NCI-H187 treated with DMSO at 0.1 percent for 48 hours (cell line): ENCODE measurements around the gene FBN1.

Experiments
- DNase-seq: peaks from one replicate; lab custom pipeline; 2025; lab: John Stamatoyannopoulos, UW

FBN1 gene

GRCh38 chr15:48622237-48622636 is 23.3 kb downstream of the FBN1 start:
- no peak for DNase-seq

GRCh38 chr15:48619446-48619845 is 26.1 kb downstream of the FBN1 start:
- no peak for DNase-seq

- DNase-seq, result no peak
Measured at GRCh38 chr15:48617619-48618018, 27.9 kb downstream of the FBN1 start.

GRCh38 chr15:48616216-48616615 is 29.3 kb downstream of the FBN1 start:
- no peak for DNase-seq

DNA sequence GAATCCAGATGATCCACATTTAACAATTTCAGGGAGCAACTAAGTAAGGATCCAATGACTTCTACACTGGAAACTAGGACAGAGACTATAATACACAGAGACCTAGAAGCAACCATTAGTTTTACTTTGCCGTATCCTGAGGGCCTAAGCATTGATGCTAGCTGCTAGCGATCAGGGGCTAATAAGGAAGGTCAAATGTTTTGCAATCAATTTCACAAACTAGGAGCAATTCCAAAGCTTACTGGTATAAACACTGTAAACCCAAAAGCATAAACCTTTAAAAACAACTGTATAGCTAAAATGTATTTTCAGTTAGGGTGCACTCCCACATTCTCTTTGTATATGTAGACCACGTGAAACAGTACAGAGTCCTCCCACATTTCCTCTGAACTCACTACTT is 31.5 kb downstream of the FBN1 start:
- DNase-seq, result no peak

DNA sequence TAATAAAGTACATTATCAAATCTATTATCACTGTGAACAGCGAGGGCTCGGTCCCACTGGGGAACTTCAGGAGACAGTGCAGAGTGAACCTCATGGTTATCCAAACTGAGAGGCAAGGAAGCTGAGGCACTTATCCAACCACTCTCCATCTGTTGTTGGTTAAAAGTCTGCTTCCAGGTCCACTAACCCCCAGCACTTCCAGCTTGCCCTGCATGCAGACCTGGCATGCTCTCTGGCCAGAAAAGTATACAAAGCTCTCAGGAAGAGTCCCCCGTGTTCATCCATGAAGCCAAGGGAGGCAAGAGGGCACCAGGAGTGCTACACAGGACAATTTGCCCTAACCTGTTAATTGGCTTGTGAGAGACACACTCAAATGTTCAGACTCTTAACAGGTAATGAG is 36.0 kb downstream of the FBN1 start:
- no peak for DNase-seq

- DNase-seq, result no peak
Measured at GRCh38 chr15:48607846-48608245, 37.7 kb downstream of the FBN1 start.

DNA sequence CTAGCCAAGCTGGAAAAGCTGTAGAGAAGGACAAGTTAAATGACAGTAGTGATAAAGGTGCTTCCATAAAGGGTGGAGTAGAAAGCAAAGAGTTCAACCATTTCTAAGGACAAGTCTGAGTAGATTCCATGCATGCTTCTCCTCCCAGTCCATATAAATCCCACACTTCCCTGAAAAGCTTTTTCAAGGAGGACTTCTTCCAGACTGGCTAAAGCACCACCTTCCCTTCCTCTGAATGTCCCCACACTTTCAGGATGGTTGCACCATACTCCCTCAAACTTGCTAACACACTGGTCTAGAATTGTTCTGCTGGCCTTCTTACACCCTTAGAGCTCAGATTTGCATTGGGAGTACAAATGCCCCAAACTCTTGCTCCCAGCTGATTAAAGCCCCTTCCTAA is 40.9 kb downstream of the FBN1 start:
- DNase-seq, result no peak

- DNase-seq, result no peak
Measured at GRCh38 chr15:48603922-48604321, 41.6 kb downstream of the FBN1 start.

GRCh38 chr15:48603123-48603500 is 42.4 kb downstream of the FBN1 start:
- no peak for DNase-seq

GRCh38 chr15:48602358-48603122 is 43.0 kb downstream of the FBN1 start:
- no peak for DNase-seq

GRCh38 chr15:48601095-48601494 is 44.4 kb downstream of the FBN1 start:
- DNase-seq, result no peak

DNA sequence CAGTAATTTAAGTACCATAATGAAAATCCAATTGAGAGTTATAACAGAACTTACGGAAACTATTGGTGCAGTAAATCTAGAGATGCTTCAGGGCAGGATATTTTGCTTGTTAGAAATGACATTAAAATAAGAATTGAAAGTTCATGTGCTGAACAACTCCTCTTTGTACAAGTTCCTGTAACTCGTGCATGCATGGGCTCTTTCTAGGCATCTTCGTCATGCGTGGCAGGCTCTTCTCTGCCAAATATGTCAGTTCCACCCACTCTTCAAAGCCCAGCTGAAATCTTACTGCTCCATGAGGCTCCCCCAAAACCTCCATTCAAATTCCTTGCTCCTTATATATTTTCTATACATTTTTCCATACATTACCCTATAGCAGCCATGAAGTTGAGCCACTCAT is 48.7 kb downstream of the FBN1 start:
- DNase-seq, result no peak

DNA sequence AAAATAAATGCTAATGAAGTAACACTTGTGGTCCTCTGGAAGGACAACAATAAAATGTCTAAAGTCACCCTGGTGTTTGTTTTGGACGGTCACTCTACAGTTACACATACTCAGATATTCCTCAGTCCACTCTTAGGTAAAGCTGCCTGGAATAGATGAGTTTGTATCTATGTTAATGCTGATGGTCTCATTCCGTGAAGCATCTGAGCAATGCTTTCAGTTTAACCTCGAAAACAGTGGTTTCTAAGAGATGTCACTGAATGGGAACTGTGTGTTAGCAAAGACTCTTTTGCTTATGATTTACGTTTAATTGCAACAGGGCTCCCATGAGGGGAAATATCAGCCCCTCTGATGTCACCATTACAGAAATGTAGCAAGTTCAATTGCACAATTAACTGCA is 49.1 kb downstream of the FBN1 start:
- DNase-seq, result no peak

DNA sequence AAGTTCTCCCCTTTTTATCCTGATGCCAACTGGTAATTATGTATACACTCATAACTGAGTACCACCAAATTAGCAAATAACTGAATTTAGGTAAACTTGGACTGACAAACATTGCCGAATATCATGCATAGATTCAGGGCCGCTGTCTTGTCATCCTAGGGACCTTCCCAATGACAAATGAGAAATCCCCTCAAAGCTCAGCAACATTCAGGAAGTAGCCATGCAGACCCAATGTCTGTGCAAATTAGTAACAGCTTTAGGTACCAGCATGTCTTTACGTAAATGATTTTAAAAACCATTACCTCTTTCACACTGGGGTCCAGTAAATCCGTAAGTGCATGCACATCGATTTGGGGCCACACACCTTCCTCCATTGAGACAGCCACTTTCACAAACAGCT is 49.5 kb downstream of the FBN1 start:
- no peak for DNase-seq

- DNase-seq, result no peak
Measured at GRCh38 chr15:48592933-48593332, 52.6 kb downstream of the FBN1 start.

DNA sequence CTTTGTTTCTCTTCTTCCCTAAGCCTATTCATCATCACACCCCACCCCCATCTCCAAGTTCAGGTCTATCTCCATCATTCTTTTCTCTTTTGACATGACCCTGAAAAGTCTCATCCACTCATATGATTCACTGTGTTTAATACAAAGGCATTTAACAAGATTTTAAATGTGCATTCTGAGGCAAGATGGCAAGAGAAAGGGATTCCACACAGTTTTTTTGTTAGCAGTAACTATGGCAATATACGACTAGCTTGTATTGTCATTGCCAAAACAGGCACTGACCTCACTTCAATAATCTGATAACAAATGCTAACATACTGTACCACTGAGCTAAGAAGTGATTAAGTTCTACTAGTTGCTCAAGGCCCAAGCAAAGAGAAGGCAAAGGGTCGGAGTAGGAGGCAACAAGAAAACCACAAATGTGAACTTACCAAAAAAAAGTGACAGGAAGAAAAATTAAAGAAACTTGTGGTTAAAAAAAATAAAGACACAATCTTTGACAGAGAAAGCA is 53.2 kb downstream of the FBN1 start:
- no peak for DNase-seq

DNA sequence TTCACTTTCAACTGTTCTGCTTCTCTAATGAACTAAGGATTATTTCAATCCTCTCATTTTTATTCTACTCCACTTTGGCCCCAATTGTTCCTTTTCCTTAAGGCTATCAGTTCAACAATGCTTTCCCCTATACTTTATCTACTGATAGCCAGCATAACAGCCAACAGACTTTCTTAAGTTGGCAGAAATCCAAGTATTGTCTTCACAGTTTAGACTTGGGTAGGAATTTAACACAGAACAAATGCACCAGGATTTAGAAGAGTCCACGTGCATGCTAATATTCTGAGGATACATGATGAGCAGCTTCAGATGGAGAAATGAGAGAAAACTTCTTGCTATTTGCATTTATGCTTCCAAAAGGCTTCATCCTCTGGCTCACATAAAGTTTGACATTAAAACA is 54.8 kb downstream of the FBN1 start:
- DNase-seq, result no peak

DNA sequence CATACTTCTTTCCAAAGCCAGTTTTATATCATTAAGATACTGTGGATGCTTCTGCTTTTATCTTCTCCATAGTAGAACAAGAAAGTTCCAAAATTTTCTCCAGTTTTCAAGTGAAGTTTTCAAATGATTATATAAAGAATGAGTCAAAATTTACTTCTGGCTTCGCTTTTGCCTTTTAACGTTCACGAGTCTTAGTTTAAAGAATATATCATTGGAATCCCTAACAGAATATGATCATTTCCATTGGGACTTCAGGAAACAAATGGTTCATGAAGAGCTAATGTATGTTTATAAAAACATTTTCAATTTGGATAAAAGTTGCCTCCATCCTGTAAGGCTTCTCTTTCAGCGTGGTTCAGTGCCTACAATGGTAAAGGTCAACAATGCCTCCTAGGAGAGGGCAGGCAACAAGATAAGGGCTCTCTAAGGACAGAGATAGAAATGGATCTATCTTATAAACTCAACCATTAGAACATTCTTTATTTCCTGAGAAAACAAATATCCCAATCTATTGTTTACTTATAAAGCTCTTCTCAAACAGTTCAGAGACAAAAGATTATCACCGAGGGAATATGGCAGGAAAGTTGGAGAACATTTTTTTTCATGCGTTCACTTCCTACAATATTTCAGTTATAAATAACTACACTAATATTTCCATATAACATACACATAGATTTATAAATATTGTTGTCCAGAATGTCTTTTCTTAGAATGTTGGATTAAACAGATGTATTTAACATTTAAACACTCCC is 60.5 kb downstream of the FBN1 start:
- DNase-seq, result no peak

GRCh38 chr15:48584090-48584811 is 61.3 kb downstream of the FBN1 start:
- no peak for DNase-seq

DNA sequence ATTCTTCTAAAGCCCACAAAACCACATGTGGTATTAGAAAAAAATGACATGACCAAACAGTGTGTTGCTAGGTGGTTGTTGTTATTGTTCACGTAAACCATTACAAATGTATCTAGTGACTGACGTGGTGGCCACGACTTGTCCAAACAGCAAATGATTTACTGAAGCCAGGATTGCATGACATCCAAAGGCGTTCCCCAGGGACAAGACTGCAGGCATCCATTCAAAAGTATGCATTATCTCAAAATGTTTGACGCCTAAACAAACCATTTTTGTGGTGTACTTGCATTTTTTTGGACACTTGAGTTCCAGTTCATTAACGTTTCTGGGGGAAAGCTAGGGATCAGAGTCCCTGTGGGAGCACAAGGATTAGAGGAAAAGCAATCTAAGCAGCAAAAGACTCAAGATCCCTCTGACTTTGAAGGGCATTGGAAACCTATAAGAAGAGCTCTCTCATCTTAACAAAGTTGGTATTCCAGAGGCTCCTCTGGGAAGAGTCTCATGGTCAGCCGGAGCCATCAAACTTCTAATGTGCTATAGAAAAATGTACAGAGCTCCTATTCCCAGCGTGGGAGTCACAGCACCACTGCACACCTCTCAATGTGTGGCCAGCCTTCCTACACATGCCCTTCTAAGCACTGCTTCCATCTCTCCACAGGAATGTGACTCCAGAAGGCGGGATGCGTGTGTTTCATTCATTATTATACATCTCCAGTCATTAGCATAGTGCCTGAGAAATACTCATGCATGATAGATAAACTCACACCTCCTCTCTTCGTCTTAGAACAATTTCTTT is 62.9 kb downstream of the FBN1 start:
- DNase-seq, result no peak

DNA sequence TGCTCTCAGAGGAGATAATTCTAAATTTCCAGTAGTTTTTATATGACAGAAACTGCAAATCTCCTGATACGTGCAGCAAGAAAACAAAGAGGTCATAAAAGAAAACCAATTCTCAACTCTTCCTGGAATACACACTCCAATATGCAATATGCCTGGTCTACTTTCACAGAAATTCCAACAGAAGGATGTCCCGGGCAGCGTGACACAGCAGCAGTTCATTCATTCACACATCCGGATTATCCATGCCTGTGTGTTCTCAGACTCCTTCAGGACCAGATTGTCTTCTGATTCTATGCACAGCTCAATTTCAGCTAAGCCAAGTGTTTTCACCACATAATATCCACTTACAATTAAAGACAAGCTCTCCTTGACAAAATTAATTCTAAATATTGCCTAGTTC is 64.3 kb downstream of the FBN1 start:
- no peak for DNase-seq
